ENCODE measurements around the gene INO80C.
"Not testable (repeated sequence)": the region's sequence is repeated elsewhere in the genome, so short reads cannot be mapped to it uniquely, and the experiment has no call there.

Gene INO80C

GRCh38 chr18:35455926-35456763 lies 41.6 kb downstream of the INO80C start:
- no peaks in the 10 kb centered on the region for H3K9me2 ChIP-seq (ENCODE audit: low read depth, low read length)
- H3K36me3 ChIP-seq (ENCODE audit: insufficient read depth, low read length), result no peaks in the 10 kb centered on the region
- H3K4me3 ChIP-seq (ENCODE audit: low read depth, low read length, poor library complexity, severe bottlenecking), result no peak overlapping the region
- H3K9me3 ChIP-seq (ENCODE audit: low read length), result no peaks in the 10 kb centered on the region
- no peaks in the 10 kb centered on the region for H3K79me2 ChIP-seq (ENCODE audit: insufficient read depth, low read length)
- H3K9ac ChIP-seq (ENCODE audit: low read length), result no peak overlapping the region
- no peak overlapping the region for H3K27ac ChIP-seq (ENCODE audit: low read depth, low read length, poor library complexity, severe bottlenecking)
- TF ChIP-seq EZH2 (IDR thresholded peaks at IDR 0.05; ENCODE audit: borderline replicate concordance, low read length) (no peak), CTCF (IDR thresholded peaks at IDR 0.05; ENCODE audit: low read length) (no peak)
- no peak overlapping the region for H2AFZ ChIP-seq (ENCODE audit: low read length)
- H3K4me2 ChIP-seq (ENCODE audit: low read length), result no peak overlapping the region
- H4K20me1 ChIP-seq (ENCODE audit: insufficient read depth, low read length), result no peaks in the 10 kb centered on the region
- H3K27me3 ChIP-seq (ENCODE audit: insufficient read depth, low read length), result no peaks in the 10 kb centered on the region; the same call in 1 of the 2 replicates
- no peaks in the 10 kb centered on the region for H3K4me1 ChIP-seq (ENCODE audit: insufficient read depth, low read length, severe bottlenecking)
- no peaks in the 10 kb centered on the region for H3F3A ChIP-seq (ENCODE audit: insufficient read depth, low read length)

GRCh38 chr18:35454803-35455202 lies 43.0 kb downstream of the INO80C start:
- no peaks in the 10 kb centered on the region; the same call in 1 of the 2 replicates for H3K27me3 ChIP-seq (ENCODE audit: insufficient read depth, low read length)
- H3K9me3 ChIP-seq (ENCODE audit: low read length), result no peaks in the 10 kb centered on the region
- no peak overlapping the region for H3K9ac ChIP-seq (ENCODE audit: low read length)
- no peak overlapping the region for H3K4me2 ChIP-seq (ENCODE audit: low read length)
- no peaks in the 10 kb centered on the region for H3K9me2 ChIP-seq (ENCODE audit: low read depth, low read length)
- H3K4me1 ChIP-seq (ENCODE audit: insufficient read depth, low read length, severe bottlenecking), result no peaks in the 10 kb centered on the region
- no peak for TF ChIP-seq CTCF (IDR thresholded peaks at IDR 0.05; ENCODE audit: low read length)
- no peak for TF ChIP-seq EZH2 (IDR thresholded peaks at IDR 0.05; ENCODE audit: borderline replicate concordance, low read length)
- H3K79me2 ChIP-seq (ENCODE audit: insufficient read depth, low read length), result no peaks in the 10 kb centered on the region
- H4K20me1 ChIP-seq (ENCODE audit: insufficient read depth, low read length), result no peaks in the 10 kb centered on the region
- H3K4me3 ChIP-seq (ENCODE audit: low read depth, low read length, poor library complexity, severe bottlenecking), result no peak overlapping the region
- H3K27ac ChIP-seq (ENCODE audit: low read depth, low read length, poor library complexity, severe bottlenecking), result no peak overlapping the region
- H2AFZ ChIP-seq (ENCODE audit: low read length), result no peak overlapping the region
- H3F3A ChIP-seq (ENCODE audit: insufficient read depth, low read length), result no peaks in the 10 kb centered on the region
- no peaks in the 10 kb centered on the region for H3K36me3 ChIP-seq (ENCODE audit: insufficient read depth, low read length)

- H3K79me2 ChIP-seq (ENCODE audit: insufficient read depth, low read length); H2AFZ ChIP-seq (ENCODE audit: low read length); H3K27ac ChIP-seq (ENCODE audit: low read depth, low read length, poor library complexity, severe bottlenecking); H3K4me2 ChIP-seq (ENCODE audit: low read length); H3K36me3 ChIP-seq (ENCODE audit: insufficient read depth, low read length); H3F3A ChIP-seq (ENCODE audit: insufficient read depth, low read length); H3K4me3 ChIP-seq (ENCODE audit: low read depth, low read length, poor library complexity, severe bottlenecking); H3K4me1 ChIP-seq (ENCODE audit: insufficient read depth, low read length, severe bottlenecking); H3K27me3 ChIP-seq (ENCODE audit: insufficient read depth, low read length); H3K9me2 ChIP-seq (ENCODE audit: low read depth, low read length); H4K20me1 ChIP-seq (ENCODE audit: insufficient read depth, low read length); H3K9me3 ChIP-seq (ENCODE audit: low read length); H3K9ac ChIP-seq (ENCODE audit: low read length): not testable (repeated sequence)
Measured at GRCh38 chr18:35453065-35453464, 44.7 kb downstream of the INO80C start.

GRCh38 chr18:35451916-35452315 lies 45.8 kb downstream of the INO80C start:
- H4K20me1 ChIP-seq (ENCODE audit: insufficient read depth, low read length), result no peaks in the 10 kb centered on the region
- no peak for TF ChIP-seq EZH2 (IDR thresholded peaks at IDR 0.05; ENCODE audit: borderline replicate concordance, low read length)
- no peak for TF ChIP-seq CTCF (IDR thresholded peaks at IDR 0.05; ENCODE audit: low read length)
- no peaks in the 10 kb centered on the region for H3K9me3 ChIP-seq (ENCODE audit: low read length)
- no peak overlapping the region for H3K27ac ChIP-seq (ENCODE audit: low read depth, low read length, poor library complexity, severe bottlenecking)
- no peak overlapping the region for H2AFZ ChIP-seq (ENCODE audit: low read length)
- H3K4me1 ChIP-seq (ENCODE audit: insufficient read depth, low read length, severe bottlenecking), result no peaks in the 10 kb centered on the region
- no peaks in the 10 kb centered on the region for H3K36me3 ChIP-seq (ENCODE audit: insufficient read depth, low read length)
- H3K4me2 ChIP-seq (ENCODE audit: low read length), result no peak overlapping the region
- H3K79me2 ChIP-seq (ENCODE audit: insufficient read depth, low read length), result no peaks in the 10 kb centered on the region
- no peak overlapping the region for H3K4me3 ChIP-seq (ENCODE audit: low read depth, low read length, poor library complexity, severe bottlenecking)
- H3K9me2 ChIP-seq (ENCODE audit: low read depth, low read length), result no peaks in the 10 kb centered on the region
- no peaks in the 10 kb centered on the region for H3F3A ChIP-seq (ENCODE audit: insufficient read depth, low read length)
- H3K9ac ChIP-seq (ENCODE audit: low read length), result no peak overlapping the region
- no peaks in the 10 kb centered on the region for H3K27me3 ChIP-seq (ENCODE audit: insufficient read depth, low read length)
